Measurements from ENCODE around the gene C11orf87.

DNA sequence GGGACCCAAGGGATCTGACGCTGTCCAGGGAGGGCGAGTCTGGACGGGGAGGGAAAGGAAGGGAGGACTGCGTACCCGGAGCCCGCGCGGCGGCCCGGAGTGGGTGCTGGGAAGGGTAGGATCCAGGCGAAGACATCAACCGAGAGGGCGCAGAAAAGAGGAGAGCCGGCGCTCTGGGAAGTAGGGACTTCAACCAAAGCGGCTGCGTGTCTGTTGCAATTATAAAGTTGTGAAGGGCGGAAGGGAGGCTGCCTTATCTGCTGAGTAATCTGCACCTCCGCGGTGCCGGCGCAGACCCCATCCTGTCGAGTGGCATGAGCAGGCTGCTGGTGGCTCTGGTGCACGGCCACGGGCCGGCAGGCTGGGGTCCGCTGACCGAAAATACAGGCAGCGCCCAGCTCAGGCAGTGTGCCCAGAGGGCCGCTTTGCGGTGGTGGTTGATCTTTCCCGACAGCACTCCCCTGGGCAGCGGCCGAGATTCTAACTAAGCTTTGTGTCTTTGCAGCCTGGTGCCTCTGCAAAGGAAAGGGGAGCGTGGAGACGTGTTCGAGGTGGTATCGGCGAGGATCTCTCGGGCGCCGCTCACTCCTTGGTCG, 978 bp downstream of the C11orf87 start:
- TF ChIP-seq, protein P1, sequence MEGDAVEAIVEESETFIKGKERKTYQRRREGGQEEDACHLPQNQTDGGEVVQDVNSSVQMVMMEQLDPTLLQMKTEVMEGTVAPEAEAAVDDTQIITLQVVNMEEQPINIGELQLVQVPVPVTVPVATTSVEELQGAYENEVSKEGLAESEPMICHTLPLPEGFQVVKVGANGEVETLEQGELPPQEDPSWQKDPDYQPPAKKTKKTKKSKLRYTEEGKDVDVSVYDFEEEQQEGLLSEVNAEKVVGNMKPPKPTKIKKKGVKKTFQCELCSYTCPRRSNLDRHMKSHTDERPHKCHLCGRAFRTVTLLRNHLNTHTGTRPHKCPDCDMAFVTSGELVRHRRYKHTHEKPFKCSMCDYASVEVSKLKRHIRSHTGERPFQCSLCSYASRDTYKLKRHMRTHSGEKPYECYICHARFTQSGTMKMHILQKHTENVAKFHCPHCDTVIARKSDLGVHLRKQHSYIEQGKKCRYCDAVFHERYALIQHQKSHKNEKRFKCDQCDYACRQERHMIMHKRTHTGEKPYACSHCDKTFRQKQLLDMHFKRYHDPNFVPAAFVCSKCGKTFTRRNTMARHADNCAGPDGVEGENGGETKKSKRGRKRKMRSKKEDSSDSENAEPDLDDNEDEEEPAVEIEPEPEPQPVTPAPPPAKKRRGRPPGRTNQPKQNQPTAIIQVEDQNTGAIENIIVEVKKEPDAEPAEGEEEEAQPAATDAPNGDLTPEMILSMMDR (IDR thresholded peaks at IDR 0.05) = no peak
- no peak for TF ChIP-seq POLR2A (IDR thresholded peaks at IDR 0.05)
